ENCODE measurements around the gene RCAN1.

Gene RCAN1

GRCh38 chr21:34558166-34558565 is 56.7 kb downstream of the RCAN1 start:
- CTCF ChIA-PET = interaction anchor here (0.6 to 0.9 kb wide), 3 partner anchors 11 to 291 kb away, joined by 3 read pairs; no protein-coding TSS in a partner anchor
- no peaks in the 10 kb centered on the region for H3K9me3 ChIP-seq (ENCODE audit: control insufficient read depth, insufficient read depth, low read depth, low read length)
- H3K27ac ChIP-seq (ENCODE audit: extremely low read depth, low read depth, low read length) = no peak overlapping the region
- POLR2A ChIA-PET = no interaction called here
- H3K4me3 ChIP-seq (ENCODE audit: low read depth, low read length) = no peak overlapping the region
- H3K36me3 ChIP-seq (ENCODE audit: control insufficient read depth in 2 of 2, insufficient read depth in 1 of 2, low read length in 2 of 2) = no peaks in the 10 kb centered on the region
- no peaks in the 10 kb centered on the region for H3K4me1 ChIP-seq (ENCODE audit: control insufficient read depth, insufficient read depth, low read length)
- no peak for TF ChIP-seq ZNF10 (tag by site-specific recombination; IDR thresholded peaks at IDR 0.05)
- TF ChIP-seq ZNF791 (tag by site-specific recombination; IDR thresholded peaks at IDR 0.05) = no peak
- TF ChIP-seq ZNF639 (tag by site-specific recombination; IDR thresholded peaks at IDR 0.05) = no peak
- TF ChIP-seq ZNF76 (tag by site-specific recombination; IDR thresholded peaks at IDR 0.05; ENCODE audit: borderline replicate concordance, low read depth) = no peak
- no peak for TF ChIP-seq ZNF530 (tag by site-specific recombination; IDR thresholded peaks at IDR 0.05; ENCODE audit: low read depth)
- TF ChIP-seq SCRT1 (tag by site-specific recombination; IDR thresholded peaks at IDR 0.05; ENCODE audit: borderline replicate concordance) = no peak

GRCh38 chr21:34557261-34557660 is 57.7 kb downstream of the RCAN1 start:
- TF ChIP-seq GLI4 (tag by site-specific recombination; IDR thresholded peaks at IDR 0.05) (no peak), ZNF335 (tag by site-specific recombination; conservative IDR thresholded peaks at IDR 0.05) (no peak), ZNF18 (tag by site-specific recombination; IDR thresholded peaks at IDR 0.05) (no peak), ZNF549 (tag by site-specific recombination; IDR thresholded peaks at IDR 0.05) (no peak), ZNF266 (tag by site-specific recombination; IDR thresholded peaks at IDR 0.05; ENCODE audit: low read depth) (no peak), ZBTB11 (tag by site-specific recombination; conservative IDR thresholded peaks at IDR 0.05; ENCODE audit: low read depth) (no peak), ZBTB26 (tag by site-specific recombination; optimal IDR thresholded peaks at IDR 0.05) (no peak), ZNF341 (tag by site-specific recombination; IDR thresholded peaks at IDR 0.05; ENCODE audit: low read depth) (no peak), REPIN1 (tag by site-specific recombination; IDR thresholded peaks at IDR 0.05; ENCODE audit: low read depth) (no peak), ZNF302 (tag by site-specific recombination; IDR thresholded peaks at IDR 0.05; ENCODE audit: low read depth) (no peak), ZNF558 (tag by site-specific recombination; IDR thresholded peaks at IDR 0.05) (no peak), ZNF404 (tag by site-specific recombination; IDR thresholded peaks at IDR 0.05) (no peak), ZNF140 (tag by site-specific recombination; IDR thresholded peaks at IDR 0.05) (no peak), ZNF112 (tag by site-specific recombination; IDR thresholded peaks at IDR 0.05) (no peak), ZNF596 (tag by site-specific recombination; IDR thresholded peaks at IDR 0.05) (no peak), ZFP3 (tag by site-specific recombination; IDR thresholded peaks at IDR 0.05; ENCODE audit: low read depth) (no peak), ZNF10 (tag by site-specific recombination; IDR thresholded peaks at IDR 0.05) (no peak), ZNF510 (tag by site-specific recombination; IDR thresholded peaks at IDR 0.05; ENCODE audit: insufficient replicate concordance) (no peak), ZNF776 (tag by site-specific recombination; IDR thresholded peaks at IDR 0.05; ENCODE audit: borderline replicate concordance) (no peak)
- POLR2A ChIA-PET = no interaction called here
- Histone ChIP-seq H3K4me3 (ENCODE audit: low read depth, low read length) (no peak overlapping the region), H3K36me3 (ENCODE audit: control insufficient read depth in 2 of 2, insufficient read depth in 1 of 2, low read length in 2 of 2) (no peaks in the 10 kb centered on the region), H3K9me3 (ENCODE audit: control insufficient read depth, insufficient read depth, low read depth, low read length) (no peaks in the 10 kb centered on the region), H3K4me1 (ENCODE audit: control insufficient read depth, insufficient read depth, low read length) (no peaks in the 10 kb centered on the region), H3K27ac (ENCODE audit: extremely low read depth, low read depth, low read length) (no peak overlapping the region)
- CTCF ChIA-PET = interaction anchor here (0.5 to 0.6 kb wide), 2 partner anchors 46 to 301 kb away, joined by 3 read pairs; no protein-coding TSS in a partner anchor
